Esophagus mucosa (tissue), 1 donor: ENCODE data around the gene CFAP90. TPM values are rescaled to one million over a fixed set of nuclear protein-coding genes. Genes with fewer than 3 reads are reported as not detected.
A peak's percentile ranks its signal among the peaks of the same experiment; 100 is the strongest.

Experiments
- ATAC-seq: fragments of 200-7000 bp; cut with Tn5 transposase; one replicate; pipeline ENCODE4 v1.9.1; 2020
- total RNA-seq: library from RNA; stranded (reverse); gene quantifications from one replicate; pipeline ENCODE4 v1.2.4, GENCODE V29; 2023
- donor health status: DM: yes; HTN: yes; CAD: no.

CFAP90 gene
- total RNA-seq, 1 donor from 2014 or later, result not detected

DNA sequence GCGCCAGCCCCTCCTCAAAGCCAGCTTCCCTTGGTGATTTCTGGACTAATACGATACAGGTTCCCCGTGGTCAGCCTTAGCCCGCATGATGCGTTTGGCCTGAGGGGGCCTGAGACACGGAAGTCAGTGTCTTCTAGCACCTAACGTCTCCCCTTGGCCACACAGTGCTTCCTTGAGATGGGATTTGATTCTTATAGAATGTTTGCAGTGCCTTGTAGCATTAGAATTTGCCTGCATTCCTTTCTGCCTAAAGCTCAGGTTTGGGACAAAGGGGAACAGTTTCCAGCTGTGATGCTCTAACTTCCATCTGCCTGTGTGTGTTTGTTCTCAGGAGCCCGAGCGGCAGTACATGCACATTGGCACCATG is 34.4 kb downstream of the CFAP90 start:
- no peak for ATAC-seq

DNA sequence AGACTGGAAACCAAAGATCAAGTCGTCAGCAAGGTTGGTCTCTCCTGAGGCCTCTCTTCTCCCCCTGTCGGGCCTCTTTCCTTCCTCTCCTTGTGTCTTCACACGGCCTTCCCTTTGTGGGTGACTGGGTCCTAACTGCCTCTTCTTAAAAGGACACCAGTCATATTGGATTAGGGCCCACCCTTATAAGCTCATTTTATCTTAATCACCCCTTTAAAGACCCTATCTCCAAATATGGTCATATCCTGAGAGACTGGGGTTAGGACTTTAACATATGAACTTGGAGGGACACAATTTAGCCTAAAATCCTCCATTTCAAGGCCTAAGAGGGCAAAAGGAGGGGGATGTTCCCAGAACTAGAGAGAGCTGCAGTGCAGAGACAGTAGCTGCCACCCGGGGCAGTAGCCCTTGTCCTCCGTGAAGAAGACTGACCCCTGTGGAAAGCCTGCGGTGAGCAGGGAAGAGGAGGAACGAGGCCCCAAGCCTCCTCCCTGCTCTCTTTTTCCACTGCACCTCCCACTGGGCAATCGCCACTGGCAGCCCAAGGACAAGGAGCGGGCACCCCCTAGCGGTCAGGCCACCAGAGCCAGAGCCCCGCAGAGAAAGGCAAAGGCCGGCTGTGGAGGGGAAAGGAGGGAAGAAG is 34.9 kb downstream of the CFAP90 start:
- peak; percentile 73 for ATAC-seq

DNA sequence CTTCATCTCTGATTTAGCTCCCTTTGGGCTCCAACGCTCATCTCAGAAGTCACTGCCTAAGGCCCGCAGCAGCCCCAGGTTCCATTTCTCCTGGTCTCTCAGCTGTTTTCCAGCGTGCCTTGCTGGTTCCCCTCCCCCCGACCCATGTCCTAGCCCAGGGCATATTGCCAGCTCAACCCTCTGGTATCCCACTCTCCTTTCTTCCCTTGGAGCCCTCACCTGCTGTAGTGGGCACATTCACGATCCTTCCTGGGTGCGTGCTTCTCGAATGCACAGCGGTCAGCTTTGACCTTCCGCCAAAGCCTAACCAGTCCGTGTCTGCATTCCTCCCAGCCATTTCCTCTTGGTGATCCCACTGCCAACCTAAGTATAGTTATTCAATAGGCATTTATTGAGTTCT is 36.1 kb downstream of the CFAP90 start:
- no peak for ATAC-seq

DNA sequence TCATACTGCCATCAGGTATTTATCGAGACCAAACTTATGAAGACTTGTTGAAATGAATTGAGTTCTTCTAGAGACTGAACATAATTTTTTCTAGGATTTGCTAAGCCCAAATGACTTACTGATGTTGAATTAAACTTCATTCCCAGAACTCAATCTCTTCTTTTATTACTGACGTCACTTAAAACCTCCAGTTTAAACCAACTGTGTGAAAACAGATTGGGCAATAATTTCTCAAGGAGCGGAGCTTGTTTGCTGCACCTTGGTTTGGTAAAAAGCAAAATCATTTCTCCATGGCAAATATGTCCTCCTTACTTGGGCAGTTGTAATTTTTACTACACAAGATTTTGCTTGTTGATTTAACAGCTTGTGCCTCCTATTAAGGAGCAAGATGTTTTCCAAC is 37.4 kb downstream of the CFAP90 start:
- no peak for ATAC-seq

GRCh38 chr5:7813007-7813406 is 37.9 kb downstream of the CFAP90 start:
- no peak for ATAC-seq

- ATAC-seq, result no peak
Observed at GRCh38 chr5:7811715-7812114, 39.2 kb downstream of the CFAP90 start.

DNA sequence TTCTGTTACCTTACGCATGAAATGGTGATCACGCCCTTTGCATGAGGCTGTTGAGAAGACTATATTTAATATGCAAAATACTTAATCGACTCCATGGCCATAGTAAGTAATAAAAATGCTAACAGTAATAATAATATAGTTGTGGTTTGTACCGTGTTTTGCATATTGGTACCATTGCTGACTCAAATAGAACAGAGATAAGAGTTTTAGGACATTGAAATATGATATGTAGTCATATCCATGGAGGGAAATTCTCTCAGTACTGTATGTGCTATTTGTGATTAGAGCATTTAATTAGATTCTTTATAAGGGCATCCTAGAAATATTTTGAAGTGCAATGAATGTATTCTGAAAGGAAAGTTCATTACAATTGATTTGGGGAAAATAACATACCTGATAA is 41.9 kb downstream of the CFAP90 start:
- ATAC-seq, result no peak

DNA sequence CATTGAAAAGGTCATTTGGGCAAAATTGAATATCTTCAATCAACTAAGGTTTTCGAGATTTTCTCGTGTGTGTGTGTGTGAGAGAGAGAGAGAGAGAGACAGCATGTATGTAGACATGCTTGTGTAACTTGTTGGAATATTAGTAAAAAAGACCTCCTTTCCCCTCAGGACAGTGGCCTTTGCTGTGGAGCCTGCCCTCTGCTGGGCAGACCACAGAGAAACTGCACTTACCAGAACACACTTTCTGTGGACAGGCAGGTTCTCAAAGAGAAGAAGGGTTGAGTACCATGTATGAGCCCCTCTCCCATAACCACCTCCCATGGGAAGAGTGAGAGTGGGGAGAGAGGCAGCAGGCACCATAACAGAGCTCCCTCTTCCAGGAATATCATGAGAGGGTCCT is 45.6 kb downstream of the CFAP90 start:
- no peak for ATAC-seq

GRCh38 chr5:7803937-7804336 is 47.0 kb downstream of the CFAP90 start:
- no peak for ATAC-seq

DNA sequence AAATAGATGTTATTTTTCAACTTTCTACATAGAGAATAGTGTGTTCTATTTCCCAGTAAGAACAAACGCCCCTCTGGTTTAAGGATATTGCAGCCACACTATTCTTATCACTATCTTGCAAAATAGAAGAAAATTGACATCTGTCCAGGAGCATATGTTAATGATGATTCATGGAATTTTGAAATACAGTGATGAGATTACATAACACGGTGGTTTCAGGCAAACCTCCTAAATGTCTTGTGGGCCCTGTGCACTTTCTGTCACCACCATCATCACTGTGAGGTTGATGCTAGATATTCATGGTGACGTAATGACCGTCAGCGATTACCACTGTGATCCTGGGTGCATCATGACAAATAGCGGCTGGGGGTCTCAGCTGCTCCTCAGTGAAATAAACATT is 48.1 kb downstream of the CFAP90 start:
- no peak for ATAC-seq

- ATAC-seq, result no peak
Observed at GRCh38 chr5:7801891-7802614, 48.9 kb downstream of the CFAP90 start.

DNA sequence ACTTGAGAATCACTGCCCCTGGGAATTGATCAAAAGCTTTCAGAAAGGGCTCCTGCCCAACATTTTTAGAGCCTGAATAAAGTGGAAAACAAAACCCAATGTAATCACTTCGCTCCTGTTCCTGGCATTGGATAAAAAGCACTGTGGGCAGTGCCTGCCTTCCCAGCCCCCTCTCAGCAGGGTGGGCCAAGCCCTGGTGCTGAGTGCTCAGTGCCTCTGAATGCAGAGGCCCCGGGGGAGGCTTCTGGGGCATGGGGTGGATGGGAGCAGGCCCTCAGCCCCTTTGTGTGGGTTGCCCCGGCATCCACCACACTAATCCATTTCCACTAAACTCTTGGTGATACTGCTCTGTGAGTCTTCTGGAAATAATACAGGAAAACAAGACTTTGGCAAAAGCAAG is 55.6 kb downstream of the CFAP90 start:
- no peak for ATAC-seq

DNA sequence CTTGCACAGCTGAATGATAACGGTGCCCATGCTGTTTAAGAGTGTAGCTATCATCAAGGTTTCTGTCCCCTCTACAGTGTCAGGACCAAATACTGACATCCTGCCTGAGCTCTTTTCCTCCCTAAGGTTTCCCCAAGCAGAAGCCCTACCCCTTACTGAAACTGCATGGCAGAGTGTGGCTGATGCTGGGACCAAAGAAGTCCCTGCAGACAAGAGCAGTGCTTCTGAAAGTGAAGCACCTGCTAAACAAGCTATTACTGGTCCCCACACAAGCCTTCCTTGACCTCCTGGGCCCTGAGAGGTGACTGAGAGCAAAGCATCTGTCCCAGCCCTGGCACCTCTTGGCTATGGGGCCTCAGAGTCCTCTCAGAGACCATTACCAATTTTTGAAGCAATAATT is 56.1 kb downstream of the CFAP90 start:
- ATAC-seq, result no peak

DNA sequence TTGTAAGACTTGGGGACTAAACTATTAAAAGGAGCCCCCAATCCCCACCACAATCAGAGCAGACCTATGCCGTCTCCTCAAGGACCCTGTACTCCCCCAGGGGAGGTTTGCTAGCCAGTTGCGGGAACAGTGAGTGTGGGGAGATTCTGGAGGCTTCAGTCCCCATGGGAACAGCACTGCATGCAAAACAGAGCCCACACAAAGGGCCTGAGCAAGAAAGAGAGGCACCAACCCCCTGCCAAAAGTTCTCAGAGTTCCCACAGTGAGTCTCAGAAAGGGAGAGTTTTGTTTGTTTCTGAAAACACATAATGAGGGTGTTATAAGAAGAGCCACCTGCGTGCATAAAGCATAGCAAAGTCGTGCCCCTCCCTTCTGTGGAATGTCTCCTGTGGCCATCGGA is 56.6 kb downstream of the CFAP90 start:
- ATAC-seq, result no peak

GRCh38 chr5:7793895-7794294 is 57.0 kb downstream of the CFAP90 start:
- no peak for ATAC-seq

GRCh38 chr5:7789567-7789966 is 61.4 kb downstream of the CFAP90 start:
- no peak for ATAC-seq

- no peak for ATAC-seq
Observed at GRCh38 chr5:7787770-7788169, 63.2 kb downstream of the CFAP90 start.

DNA sequence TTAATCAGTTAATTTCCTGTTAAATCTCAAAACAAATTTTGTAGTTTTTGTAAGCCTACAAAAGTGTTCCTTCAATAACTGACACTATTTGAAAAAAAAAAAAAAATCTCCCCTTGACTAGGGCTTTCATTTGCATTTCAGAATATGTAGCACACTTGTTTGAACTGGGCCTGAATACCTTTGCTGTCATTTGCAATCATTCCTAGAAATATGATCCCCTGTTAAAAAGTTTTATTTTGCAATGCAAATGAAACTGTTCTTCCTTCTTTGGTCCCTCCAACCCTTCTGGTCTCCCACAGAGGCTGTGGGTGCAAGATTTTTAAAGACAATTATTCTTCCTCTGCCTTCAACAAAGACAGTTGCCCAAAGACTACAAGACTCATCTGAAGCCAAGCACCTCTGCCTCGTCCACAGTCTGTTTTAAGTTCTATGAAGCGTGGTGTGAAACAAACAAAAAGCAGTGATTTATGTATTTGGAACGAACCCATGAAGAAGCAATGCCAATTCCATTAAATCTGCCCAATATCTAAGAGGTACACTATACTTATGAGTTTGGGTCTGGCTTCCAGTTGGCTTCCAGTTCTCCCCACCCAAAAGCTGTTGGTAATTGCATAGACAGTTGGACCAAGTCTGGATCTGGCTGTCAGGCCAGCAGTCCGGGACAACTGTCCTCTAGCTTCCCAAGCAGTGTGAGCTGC is 66.1 kb downstream of the CFAP90 start:
- ATAC-seq, result no peak

DNA sequence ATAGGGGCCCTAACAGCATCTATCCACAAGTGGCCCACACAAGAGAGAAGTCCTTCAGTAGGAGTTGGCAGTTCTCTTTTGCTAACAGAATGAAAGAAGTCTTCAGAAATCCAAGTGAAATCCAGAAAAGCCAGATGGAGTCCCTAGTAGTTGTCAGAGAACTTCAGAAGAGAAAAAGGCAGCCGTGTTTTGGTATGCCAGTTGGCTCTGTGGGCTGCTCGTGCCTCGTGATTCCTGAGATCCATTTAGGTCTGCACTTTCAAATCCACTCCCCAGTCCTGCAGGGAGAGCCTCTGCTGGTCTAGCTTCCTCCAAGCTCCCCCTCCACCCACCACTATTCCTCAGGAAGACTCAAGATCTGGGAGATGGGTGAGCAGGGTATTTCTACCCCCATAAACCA is 69.0 kb downstream of the CFAP90 start:
- no peak for ATAC-seq

Other genes with a start within 250 kb of the CFAP90 start
- 5.5 TPM for gene FASTKD3, start 17.9 kb upstream of the CFAP90 start, total RNA-seq
- 24.6 TPM for gene MTRR, start 18.0 kb upstream of the CFAP90 start, total RNA-seq